Thoracic aorta (tissue), 2 donors: ENCODE results near the gene LPCAT4. TPM values are rescaled to one million over a fixed set of nuclear protein-coding genes. Genes with fewer than 3 reads are reported as not detected.

Experiments
- ATAC-seq: fragments of 150-250 bp; one replicate; pipeline ENCODE4 v1.8.0; 2017; ENCODE audit warnings: low read depth; ENCODE audit not compliant: insufficient number of reproducible peaks, low FRiP score
- DNase-seq: peaks from one replicate; pipeline ENCODE4 v3.0.0-alpha.2; 2020; ENCODE audit warnings: low spot score
- H3K27ac ChIP-seq, 2 donors: fragments of 200-600 bp; sonication (generic); 1 replicate in 1 of 2; 2 replicates in 1 of 2; pipeline ENCODE4 v1.5.1; 2016; ENCODE audit warnings: mild to moderate bottlenecking in 2 of 2, moderate library complexity in 2 of 2
- H3K27me3 ChIP-seq: fragments of 200-600 bp; sonication (generic); replicated peaks from 2 replicates; pipeline ENCODE4 v1.6.0; 2016; ENCODE audit warnings: mild to moderate bottlenecking; ENCODE audit not compliant: insufficient read depth
- H3K36me3 ChIP-seq: fragments of 200-600 bp; sonication (generic); one replicate; pipeline ENCODE4 v1.5.1; 2016
- H3K4me1 ChIP-seq, 2 donors: fragments of 200-600 bp; sonication (generic); 1 replicate in 1 of 2; 2 replicates in 1 of 2; pipeline versions ENCODE4 v1.5.1 to v1.6.0; 2016; ENCODE audit warnings: low read depth in 2 of 2, mild to moderate bottlenecking in 1 of 2; ENCODE audit not compliant: control insufficient read depth in 1 of 2
- H3K4me3 ChIP-seq: fragments of 200-600 bp; sonication (generic); 2 replicates; pipeline ENCODE4 v1.5.1; 2016; ENCODE audit warnings: mild to moderate bottlenecking
- H3K9me3 ChIP-seq: fragments of 200-600 bp; sonication (generic); 2 replicates; pipeline ENCODE4 v1.5.1; 2016
- total RNA-seq, 2 donors: library from RNA; depleted of rRNA; stranded (reverse); fragments of >200 nt; gene quantifications; one replicate each; pipeline versions ENCODE4 v1.1.0 to v1.2.3, GENCODE V29; 2016
- TF ChIP-seq, protein P1 (sequence below): fragments of 200-600 bp; sonication (generic); IDR thresholded peaks from one replicate; pipeline ENCODE4 v1.5.1; 2019; ENCODE audit warnings: antibody characterized with exemption

Gene LPCAT4
- total RNA-seq, 2 donors from 2014 or later = 13.1 to 20.0 TPM

DNA sequence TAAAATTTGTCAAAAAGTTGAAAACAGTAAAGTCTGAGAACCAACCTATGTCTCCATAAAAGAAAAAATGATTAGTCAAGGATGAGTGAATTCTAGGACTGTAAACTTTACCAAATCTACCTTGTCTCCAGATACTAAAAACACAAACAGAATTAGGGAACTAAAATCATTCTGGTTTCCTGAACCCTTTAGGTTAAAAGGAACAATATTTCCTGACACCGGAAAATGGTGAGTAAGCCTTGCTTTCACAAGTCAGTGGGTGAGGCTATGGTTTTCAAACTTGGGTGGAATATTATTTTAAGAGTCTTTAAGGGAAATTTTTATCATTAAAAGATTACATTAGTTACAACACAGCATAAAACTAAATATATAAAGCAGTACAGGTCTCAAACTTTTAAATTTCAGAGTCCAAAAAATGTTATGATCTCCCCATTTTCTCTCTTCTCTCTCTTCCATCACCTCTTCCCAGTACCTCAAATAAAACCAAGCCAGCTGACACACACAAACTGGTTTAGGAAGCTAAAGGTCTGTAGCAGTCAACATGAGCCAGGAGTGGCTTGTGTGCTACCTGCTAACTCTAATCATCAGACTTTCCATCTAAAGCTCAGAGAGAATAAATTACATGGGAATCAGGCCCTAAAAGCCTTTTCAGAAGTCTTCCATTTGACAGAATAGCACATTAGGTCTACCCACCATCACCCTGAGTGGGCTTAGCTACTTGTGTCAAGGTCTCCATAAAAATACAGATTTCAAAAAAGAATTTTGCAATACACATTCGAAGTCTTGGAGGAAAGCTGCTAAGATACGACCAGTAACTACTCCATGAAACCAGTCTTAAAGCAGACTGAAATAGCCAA lies 31.6 kb downstream of the LPCAT4 start:
- Histone ChIP-seq H3K27ac (peak overlapping the region; percentile 85 to 91), H3K27me3 (no peaks in the 10 kb centered on the region), H3K4me3 (peak overlapping the region; percentile 78), H3K9me3 (no peaks in the 10 kb centered on the region), H3K4me1 (peaks cover 24 to 47% of the 10 kb centered on the region in 2 donors), H3K36me3 (peaks cover under 1% of the 10 kb centered on the region)
- no peak for DNase-seq
- no peak for ATAC-seq
- TF ChIP-seq, protein P1, sequence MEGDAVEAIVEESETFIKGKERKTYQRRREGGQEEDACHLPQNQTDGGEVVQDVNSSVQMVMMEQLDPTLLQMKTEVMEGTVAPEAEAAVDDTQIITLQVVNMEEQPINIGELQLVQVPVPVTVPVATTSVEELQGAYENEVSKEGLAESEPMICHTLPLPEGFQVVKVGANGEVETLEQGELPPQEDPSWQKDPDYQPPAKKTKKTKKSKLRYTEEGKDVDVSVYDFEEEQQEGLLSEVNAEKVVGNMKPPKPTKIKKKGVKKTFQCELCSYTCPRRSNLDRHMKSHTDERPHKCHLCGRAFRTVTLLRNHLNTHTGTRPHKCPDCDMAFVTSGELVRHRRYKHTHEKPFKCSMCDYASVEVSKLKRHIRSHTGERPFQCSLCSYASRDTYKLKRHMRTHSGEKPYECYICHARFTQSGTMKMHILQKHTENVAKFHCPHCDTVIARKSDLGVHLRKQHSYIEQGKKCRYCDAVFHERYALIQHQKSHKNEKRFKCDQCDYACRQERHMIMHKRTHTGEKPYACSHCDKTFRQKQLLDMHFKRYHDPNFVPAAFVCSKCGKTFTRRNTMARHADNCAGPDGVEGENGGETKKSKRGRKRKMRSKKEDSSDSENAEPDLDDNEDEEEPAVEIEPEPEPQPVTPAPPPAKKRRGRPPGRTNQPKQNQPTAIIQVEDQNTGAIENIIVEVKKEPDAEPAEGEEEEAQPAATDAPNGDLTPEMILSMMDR = no peak

DNA sequence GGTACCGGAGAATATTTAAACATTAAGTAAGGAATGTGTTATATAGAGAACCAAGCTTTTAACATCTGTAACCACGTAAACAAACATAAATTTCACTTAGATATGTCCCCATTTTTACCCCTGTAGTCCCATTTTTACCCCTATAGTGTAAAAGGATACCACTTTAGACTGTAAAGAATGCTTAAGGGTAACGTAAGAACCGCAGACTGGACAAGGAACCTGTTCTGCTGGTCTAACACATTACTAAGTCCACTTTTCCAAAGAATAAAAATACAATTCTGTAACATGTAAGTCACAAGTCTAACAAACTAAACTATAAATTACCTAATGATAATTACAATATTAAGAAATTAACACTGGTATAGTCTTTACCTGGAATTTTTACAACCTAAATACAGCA lies 32.3 kb downstream of the LPCAT4 start:
- no peak for DNase-seq

DNA sequence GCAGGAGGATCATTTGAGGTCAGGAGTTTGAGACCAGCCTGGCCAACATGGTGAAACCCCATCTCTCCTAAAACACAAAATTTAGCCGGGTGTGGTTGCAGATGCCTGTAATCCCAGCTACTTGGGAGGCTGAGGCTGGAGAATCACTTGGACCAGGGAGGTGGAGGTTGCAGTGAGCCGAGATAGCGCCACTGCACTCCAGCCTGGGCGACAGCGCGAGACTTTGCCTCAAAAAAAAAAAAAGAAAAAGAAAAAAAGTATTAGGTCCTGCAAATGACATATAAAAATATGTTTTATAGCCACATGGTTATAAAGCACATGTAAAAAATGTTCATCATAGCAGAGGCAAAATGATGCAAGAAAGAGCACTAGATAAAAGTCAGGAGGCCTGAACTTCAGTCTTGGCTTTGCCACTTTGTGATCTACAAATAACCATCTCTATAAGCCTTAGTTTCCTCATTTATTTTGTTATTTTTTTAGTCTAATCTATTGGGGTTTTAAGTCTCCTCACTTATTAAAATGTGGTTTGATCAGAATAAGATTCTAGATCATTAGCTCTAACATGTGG lies 34.4 kb downstream of the LPCAT4 start:
- no peaks in the 10 kb centered on the region for H3K9me3 ChIP-seq
- TF ChIP-seq, protein P1 = no peak
- H3K27me3 ChIP-seq = no peaks in the 10 kb centered on the region
- H3K27ac ChIP-seq = no peak overlapping the region
- no peak for ATAC-seq
- no peaks in the 10 kb centered on the region for H3K36me3 ChIP-seq
- DNase-seq = no peak
- H3K4me1 ChIP-seq = peaks cover 29 to 68% of the 10 kb centered on the region in 2 donors
- H3K4me3 ChIP-seq = no peak overlapping the region

More for the DNA sequence above, 32.3 kb downstream of the LPCAT4 start:
- peak overlapping the region; percentile 78 for H3K4me3 ChIP-seq
- TF ChIP-seq, protein P1 = no peak
- H3K27me3 ChIP-seq = no peaks in the 10 kb centered on the region
- no peaks in the 10 kb centered on the region for H3K9me3 ChIP-seq
- H3K36me3 ChIP-seq = no peaks in the 10 kb centered on the region
- H3K27ac ChIP-seq = peak overlapping the region in 1 of 2 donors; percentile 91
- no peak for ATAC-seq
- H3K4me1 ChIP-seq = peaks cover 24 to 51% of the 10 kb centered on the region in 2 donors

DNA sequence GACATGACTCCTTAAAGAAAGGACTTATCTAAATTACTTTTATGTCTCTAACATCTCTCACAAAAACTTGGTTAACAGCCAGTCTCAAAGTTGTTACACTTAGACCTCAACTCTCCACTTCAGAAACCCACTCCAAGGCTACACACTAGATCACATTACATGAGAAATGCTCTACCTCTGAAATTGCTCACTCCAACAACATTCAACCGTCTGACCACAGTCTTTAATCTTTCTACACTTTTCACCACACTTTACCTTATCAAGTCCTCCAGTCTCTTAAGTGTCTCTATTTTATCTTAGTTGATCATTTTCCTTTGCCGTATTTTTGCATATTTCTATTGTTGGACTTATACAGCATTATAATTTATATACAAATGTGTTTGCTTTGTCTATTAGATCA lies 35.2 kb downstream of the LPCAT4 start:
- TF ChIP-seq, protein P1 = no peak
- no peak overlapping the region for H3K4me3 ChIP-seq
- ATAC-seq (no peak), DNase-seq (no peak)
- no peaks in the 10 kb centered on the region for H3K36me3 ChIP-seq
- H3K27ac ChIP-seq = no peak overlapping the region
- H3K9me3 ChIP-seq = no peaks in the 10 kb centered on the region
- H3K27me3 ChIP-seq = no peaks in the 10 kb centered on the region
- H3K4me1 ChIP-seq = peaks cover 29 to 72% of the 10 kb centered on the region in 2 donors

DNA sequence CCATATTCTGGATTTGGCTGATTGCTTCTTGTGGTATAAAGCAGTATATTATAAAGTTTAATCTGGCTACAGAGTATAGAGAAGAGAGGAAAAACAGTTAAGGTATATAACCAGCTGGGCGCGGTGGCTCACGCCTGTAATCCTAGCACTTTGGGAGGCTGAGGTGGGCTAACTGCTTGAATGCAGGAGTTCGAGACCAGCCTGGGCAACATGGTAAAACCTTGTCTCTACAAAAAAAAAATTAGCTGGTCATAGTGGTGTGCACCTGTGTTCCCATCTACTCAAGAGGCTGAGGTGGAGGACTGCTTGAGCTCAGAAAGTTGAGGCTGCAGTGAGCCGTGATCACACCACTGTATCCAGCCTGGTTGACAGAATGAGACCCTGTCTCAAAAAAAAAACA lies 36.7 kb downstream of the LPCAT4 start:
- H3K4me1 ChIP-seq = peaks cover 25 to 63% of the 10 kb centered on the region in 2 donors
- TF ChIP-seq, protein P1 = no peak
- ATAC-seq (no peak), DNase-seq (no peak)
- no peaks in the 10 kb centered on the region for H3K27me3 ChIP-seq
- H3K27ac ChIP-seq = peak overlapping the region in 1 of 2 donors; percentile 42
- H3K4me3 ChIP-seq = no peak overlapping the region
- H3K36me3 ChIP-seq = no peaks in the 10 kb centered on the region
- H3K9me3 ChIP-seq = no peaks in the 10 kb centered on the region
